ENCODE data around the gene DNAI4. TPM values are rescaled to one million over a fixed set of nuclear protein-coding genes. Genes with fewer than 3 reads are reported as not detected.
"Not testable (repeated sequence)": the region's sequence is repeated elsewhere in the genome, so short reads cannot be mapped to it uniquely, and the experiment has no call there.

Gene DNAI4
- total RNA-seq, 1 donor from 2014 or later = 14.3 TPM

GRCh38 chr1:66889030-66889429, 35.6 kb downstream of the DNAI4 start:
- no peaks in the 10 kb centered on the region for H3K27me3 Mint-ChIP-seq
- peaks cover 3% of the 10 kb centered on the region for H3K4me1 Mint-ChIP-seq (ENCODE audit: low read depth)
- DNase-seq (ENCODE audit: low spot score, unreplicated experiment) = no peak
- H3K9me3 Mint-ChIP-seq (ENCODE audit: low read depth) = no peaks in the 10 kb centered on the region
- H3K36me3 Mint-ChIP-seq (ENCODE audit: insufficient read depth) = peaks cover 6% of the 10 kb centered on the region
- H3K27ac Mint-ChIP-seq = no peak overlapping the region
- TF ChIP-seq, protein P1, sequence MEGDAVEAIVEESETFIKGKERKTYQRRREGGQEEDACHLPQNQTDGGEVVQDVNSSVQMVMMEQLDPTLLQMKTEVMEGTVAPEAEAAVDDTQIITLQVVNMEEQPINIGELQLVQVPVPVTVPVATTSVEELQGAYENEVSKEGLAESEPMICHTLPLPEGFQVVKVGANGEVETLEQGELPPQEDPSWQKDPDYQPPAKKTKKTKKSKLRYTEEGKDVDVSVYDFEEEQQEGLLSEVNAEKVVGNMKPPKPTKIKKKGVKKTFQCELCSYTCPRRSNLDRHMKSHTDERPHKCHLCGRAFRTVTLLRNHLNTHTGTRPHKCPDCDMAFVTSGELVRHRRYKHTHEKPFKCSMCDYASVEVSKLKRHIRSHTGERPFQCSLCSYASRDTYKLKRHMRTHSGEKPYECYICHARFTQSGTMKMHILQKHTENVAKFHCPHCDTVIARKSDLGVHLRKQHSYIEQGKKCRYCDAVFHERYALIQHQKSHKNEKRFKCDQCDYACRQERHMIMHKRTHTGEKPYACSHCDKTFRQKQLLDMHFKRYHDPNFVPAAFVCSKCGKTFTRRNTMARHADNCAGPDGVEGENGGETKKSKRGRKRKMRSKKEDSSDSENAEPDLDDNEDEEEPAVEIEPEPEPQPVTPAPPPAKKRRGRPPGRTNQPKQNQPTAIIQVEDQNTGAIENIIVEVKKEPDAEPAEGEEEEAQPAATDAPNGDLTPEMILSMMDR (IDR thresholded peaks at IDR 0.05; ENCODE audit: unreplicated experiment) = no peak
- no peak overlapping the region for H3K4me3 Mint-ChIP-seq (ENCODE audit: low read depth)

DNA sequence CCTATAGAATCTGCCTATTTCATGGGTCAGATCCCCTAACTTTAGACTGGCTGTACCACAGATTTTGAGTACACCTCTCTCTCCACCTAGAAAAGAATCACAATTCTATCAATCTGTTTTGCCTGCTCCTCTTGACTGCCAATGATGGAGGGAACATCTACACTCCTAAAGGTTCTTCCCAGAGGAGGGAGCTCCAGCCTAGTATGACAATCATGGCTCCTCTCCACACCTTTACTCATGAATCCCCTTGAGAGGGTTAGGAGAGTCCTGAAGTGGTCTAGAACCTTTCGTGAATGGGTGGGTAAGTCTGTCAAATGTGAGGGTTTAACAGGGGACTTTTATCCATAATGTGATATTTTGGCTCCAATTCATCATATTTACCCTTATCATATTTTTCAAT, 48.0 kb downstream of the DNAI4 start:
- no peak overlapping the region for H3K4me3 Mint-ChIP-seq (ENCODE audit: low read depth)
- peaks cover 20% of the 10 kb centered on the region for H3K9me3 Mint-ChIP-seq (ENCODE audit: low read depth)
- no peaks in the 10 kb centered on the region for H3K27me3 Mint-ChIP-seq
- H3K36me3 Mint-ChIP-seq (ENCODE audit: insufficient read depth) = peaks cover 11% of the 10 kb centered on the region
- H3K4me1 Mint-ChIP-seq (ENCODE audit: low read depth) = no peaks in the 10 kb centered on the region
- TF ChIP-seq, protein P1 (IDR thresholded peaks at IDR 0.05; ENCODE audit: unreplicated experiment) = no peak
- no peak overlapping the region for H3K27ac Mint-ChIP-seq
- DNase-seq (ENCODE audit: low spot score, unreplicated experiment) = no peak

GRCh38 chr1:66873111-66873510, 51.5 kb downstream of the DNAI4 start:
- no peaks in the 10 kb centered on the region for H3K9me3 Mint-ChIP-seq (ENCODE audit: low read depth)
- H3K36me3 Mint-ChIP-seq (ENCODE audit: insufficient read depth) = no peaks in the 10 kb centered on the region
- DNase-seq (ENCODE audit: low spot score, unreplicated experiment) = no peak
- no peak overlapping the region for H3K4me3 Mint-ChIP-seq (ENCODE audit: low read depth)
- no peak overlapping the region for H3K27ac Mint-ChIP-seq
- H3K27me3 Mint-ChIP-seq = no peaks in the 10 kb centered on the region
- H3K4me1 Mint-ChIP-seq (ENCODE audit: low read depth) = no peaks in the 10 kb centered on the region
- TF ChIP-seq, protein P1 (IDR thresholded peaks at IDR 0.05; ENCODE audit: unreplicated experiment) = no peak

DNA sequence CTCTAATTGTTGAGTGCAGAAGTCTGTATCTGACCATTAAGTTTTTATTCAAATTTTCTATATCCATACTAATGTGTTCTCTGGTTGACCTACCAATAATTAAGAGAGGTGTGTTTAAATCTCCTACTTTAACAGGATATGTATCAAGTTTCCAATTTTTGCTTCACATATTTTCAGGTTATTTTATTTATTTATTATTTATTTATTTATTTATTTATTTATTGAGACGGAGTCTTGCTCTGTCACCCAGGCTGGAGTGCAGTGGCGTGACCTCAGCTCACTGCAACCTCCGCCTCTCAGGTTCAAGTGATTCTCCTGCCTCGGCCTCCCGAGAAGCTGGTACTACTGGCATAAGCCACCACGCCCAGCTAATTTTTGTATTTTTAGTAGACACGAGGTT, 52.6 kb downstream of the DNAI4 start:
- H3K4me3 Mint-ChIP-seq (ENCODE audit: low read depth); H3K27ac Mint-ChIP-seq; H3K4me1 Mint-ChIP-seq (ENCODE audit: low read depth); H3K9me3 Mint-ChIP-seq (ENCODE audit: low read depth); H3K27me3 Mint-ChIP-seq; H3K36me3 Mint-ChIP-seq (ENCODE audit: insufficient read depth); DNase-seq (ENCODE audit: low spot score, unreplicated experiment): not testable (repeated sequence)

DNA sequence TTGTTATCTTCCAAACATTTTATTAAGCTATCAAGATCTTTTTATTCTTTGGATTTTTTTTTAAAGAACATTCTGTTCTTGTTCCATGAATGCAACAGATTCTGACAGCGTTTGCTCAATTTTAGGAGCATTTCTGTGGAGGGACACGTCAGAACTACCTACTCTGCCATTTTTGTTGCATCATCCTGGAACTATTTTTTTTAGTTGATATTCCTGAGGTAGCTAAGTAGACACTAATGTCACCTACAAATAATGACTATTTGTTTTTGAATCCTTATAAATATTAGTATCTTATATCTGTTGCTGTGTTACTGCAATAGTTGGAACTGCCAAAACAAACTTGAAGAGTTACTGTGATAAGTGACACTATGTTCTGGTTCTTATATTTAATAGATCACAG, 57.2 kb downstream of the DNAI4 start:
- no peak overlapping the region for H3K27ac Mint-ChIP-seq
- no peaks in the 10 kb centered on the region for H3K36me3 Mint-ChIP-seq (ENCODE audit: insufficient read depth)
- no peak overlapping the region for H3K4me3 Mint-ChIP-seq (ENCODE audit: low read depth)
- TF ChIP-seq, protein P1 (IDR thresholded peaks at IDR 0.05; ENCODE audit: unreplicated experiment) = no peak
- H3K27me3 Mint-ChIP-seq = no peaks in the 10 kb centered on the region
- no peaks in the 10 kb centered on the region for H3K4me1 Mint-ChIP-seq (ENCODE audit: low read depth)
- no peak for DNase-seq (ENCODE audit: low spot score, unreplicated experiment)
- no peaks in the 10 kb centered on the region for H3K9me3 Mint-ChIP-seq (ENCODE audit: low read depth)

DNA sequence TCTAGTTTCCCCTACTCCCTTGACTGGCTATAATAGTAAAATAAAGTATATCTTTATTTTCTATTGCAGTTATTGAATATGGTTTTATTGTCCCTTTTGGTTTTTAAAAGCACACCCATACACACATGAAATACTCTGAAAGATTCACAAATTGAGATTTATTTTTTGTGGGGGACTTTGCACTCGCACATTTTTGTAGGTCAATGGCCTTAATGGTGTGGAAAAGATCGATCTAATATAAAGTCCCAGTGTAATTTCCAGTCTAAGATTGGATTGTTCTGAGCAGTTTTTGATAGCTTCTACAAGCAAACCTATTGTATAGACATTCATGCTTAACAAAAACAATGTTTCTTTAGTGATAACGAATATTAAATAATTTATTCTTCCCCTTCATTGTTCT, 64.1 kb downstream of the DNAI4 start:
- TF ChIP-seq, protein P1 (IDR thresholded peaks at IDR 0.05; ENCODE audit: unreplicated experiment) = no peak
- Mint-ChIP-seq H3K27me3 (no peaks in the 10 kb centered on the region), H3K9me3 (ENCODE audit: low read depth) (no peaks in the 10 kb centered on the region), H3K4me1 (ENCODE audit: low read depth) (no peaks in the 10 kb centered on the region), H3K36me3 (ENCODE audit: insufficient read depth) (peaks cover 2% of the 10 kb centered on the region), H3K27ac (no peak overlapping the region), H3K4me3 (ENCODE audit: low read depth) (no peak overlapping the region)
- no peak for DNase-seq (ENCODE audit: low spot score, unreplicated experiment)

Data from progenitor cell of endocrine pancreas (in vitro differentiated cells).